ENCODE results near the gene SLC9A2.

SLC9A2 gene

GRCh38 chr2:102677244-102678215, 58.2 kb downstream of the SLC9A2 start:
- DNase-seq = peak in 2 of 3 experiments; percentile 4 to 61

GRCh38 chr2:102678442-102678841, 59.1 kb downstream of the SLC9A2 start:
- DNase-seq = no peak

DNA sequence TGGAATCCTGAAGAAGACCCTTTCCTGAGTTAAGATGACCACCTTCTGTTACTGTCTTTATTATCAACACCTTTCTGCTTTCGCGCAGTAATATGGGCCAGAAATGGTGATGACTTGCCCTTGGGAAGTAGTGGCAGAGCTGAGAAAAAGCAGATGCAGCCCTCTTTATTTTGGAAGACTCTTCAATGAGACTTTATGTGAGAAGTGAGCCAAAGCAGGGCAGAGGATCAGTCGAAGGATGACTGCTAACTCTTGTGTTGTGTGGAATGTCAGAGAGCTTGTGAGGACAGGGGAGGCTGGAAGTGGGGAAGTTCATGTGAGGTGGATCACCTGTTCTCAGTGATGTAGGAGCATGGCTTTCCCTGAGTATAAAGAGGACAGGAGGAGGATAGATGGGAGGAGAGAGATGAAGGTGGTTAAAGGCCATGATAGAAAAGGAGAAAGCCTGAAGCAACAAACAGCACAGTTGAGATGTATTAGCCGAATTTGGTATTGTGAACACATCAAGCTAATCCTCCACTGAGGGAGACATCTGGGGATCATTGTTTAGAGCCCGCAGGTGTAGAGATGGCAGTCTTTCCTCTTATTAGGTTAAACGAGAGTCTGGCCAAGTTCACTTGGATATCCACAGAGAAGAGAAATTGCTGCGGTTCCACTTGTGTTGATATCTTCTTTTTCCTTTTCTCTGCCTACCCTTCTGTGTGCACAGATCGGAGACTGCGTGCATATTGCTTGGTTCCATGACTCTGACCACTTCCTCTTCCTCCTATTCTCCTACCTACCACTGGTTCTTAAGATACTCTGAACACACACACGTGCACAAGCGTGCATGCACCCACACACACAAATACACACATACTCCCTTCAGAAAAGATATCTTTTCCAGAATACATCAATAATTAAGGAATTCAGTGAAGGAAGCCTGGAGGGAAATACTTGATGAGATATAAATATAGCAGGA, 67.4 kb downstream of the SLC9A2 start:
- DNase-seq = no peak

GRCh38 chr2:102690012-102690411, 70.7 kb downstream of the SLC9A2 start:
- DNase-seq = no peak

DNA sequence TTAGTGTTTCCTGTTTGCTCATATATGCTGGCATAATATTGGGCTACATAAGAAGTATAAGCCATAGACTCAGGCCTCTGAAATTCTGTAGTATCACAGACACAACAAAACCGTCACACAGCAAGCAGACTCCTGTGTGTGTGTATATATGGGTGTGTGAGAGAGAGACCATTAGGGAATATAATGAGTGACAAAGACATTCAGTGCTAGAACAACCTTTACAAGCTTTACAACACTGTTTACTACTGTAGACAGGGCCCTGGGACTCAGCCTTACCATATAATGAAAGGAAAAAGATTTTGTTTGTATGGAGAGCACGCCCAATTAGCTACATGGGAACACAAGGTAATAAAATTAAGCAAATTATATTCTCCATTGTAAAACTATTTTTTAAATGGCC, 77.1 kb downstream of the SLC9A2 start:
- no peak for DNase-seq

GRCh38 chr2:102698369-102699111, 79.2 kb downstream of the SLC9A2 start:
- peak in 2 of 3 experiments; percentile 8 to 41 for DNase-seq

DNA sequence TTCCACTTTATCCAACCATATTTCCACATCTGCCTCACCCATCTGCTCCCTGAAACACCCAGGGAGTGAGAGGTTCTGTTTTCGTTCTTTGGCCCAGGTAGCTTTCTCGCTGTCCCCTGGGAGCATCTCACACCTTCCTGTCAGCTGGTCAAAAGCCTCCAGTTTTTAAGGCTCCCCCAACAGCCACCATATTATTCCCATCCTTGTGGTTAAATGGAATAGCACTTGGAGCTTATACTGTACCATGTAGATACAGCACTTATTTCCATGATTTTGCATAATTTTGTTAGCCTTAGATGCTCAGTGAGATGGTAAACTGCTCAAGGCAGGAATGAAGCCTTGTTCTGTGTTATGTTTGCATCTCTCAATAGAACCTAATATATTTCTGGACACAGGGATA, 84.0 kb downstream of the SLC9A2 start:
- DNase-seq = no peak

GRCh38 chr2:102703748-102704147, 84.4 kb downstream of the SLC9A2 start:
- peak in 2 of 3 experiments; percentile 2 to 57 for DNase-seq

DNA sequence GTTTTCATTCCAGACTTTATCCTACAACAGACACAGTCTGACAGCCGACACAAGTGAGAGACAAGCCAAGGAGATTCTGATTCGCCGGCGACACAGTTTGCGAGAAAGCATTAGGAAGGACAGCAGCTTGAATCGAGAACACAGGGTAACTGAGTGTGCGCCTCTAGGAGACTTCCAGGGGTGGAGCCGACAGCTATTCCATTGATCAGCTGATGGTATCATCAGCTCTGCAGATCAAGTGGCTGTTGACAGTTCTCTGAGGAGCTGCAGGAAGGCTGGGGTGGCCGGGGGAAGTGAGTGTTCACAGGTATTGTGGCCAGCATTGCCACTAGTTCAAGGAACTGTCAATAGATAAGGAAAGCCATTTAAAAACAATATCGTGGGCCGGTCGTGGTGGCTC, 85.2 kb downstream of the SLC9A2 start:
- no peak for DNase-seq

- no peak for DNase-seq
Measured at GRCh38 chr2:102707796-102708695, 88.7 kb downstream of the SLC9A2 start.

- DNase-seq = peak in 2 of 3 experiments; percentile 1 to 34
Measured at GRCh38 chr2:102708847-102709559, 89.7 kb downstream of the SLC9A2 start.

GRCh38 chr2:102717308-102718018, 98.1 kb downstream of the SLC9A2 start:
- DNase-seq = no peak

GRCh38 chr2:102718387-102719316, 99.3 kb downstream of the SLC9A2 start:
- no peak for DNase-seq

GRCh38 chr2:102724016-102724490, 104.7 kb downstream of the SLC9A2 start:
- DNase-seq = no peak

DNA sequence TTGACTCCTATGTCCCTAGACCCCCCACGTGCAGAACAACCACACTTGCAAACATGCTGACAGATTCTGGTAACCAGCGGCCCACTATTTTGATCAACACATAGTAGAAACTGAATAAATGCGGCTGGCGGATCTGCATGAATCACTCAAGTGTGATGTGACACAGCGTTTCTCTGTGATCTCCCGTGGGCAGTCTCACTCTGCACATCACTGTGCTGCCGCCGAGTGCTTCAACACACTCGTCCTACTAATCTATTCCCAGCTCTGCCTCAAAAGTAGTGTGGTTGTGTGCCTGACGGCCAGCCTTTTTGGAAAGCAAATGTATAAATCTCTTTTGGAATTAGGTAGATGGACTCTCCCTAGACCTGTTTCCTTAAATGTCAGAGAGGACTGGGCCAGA, 105.2 kb downstream of the SLC9A2 start:
- no peak for DNase-seq

DNA sequence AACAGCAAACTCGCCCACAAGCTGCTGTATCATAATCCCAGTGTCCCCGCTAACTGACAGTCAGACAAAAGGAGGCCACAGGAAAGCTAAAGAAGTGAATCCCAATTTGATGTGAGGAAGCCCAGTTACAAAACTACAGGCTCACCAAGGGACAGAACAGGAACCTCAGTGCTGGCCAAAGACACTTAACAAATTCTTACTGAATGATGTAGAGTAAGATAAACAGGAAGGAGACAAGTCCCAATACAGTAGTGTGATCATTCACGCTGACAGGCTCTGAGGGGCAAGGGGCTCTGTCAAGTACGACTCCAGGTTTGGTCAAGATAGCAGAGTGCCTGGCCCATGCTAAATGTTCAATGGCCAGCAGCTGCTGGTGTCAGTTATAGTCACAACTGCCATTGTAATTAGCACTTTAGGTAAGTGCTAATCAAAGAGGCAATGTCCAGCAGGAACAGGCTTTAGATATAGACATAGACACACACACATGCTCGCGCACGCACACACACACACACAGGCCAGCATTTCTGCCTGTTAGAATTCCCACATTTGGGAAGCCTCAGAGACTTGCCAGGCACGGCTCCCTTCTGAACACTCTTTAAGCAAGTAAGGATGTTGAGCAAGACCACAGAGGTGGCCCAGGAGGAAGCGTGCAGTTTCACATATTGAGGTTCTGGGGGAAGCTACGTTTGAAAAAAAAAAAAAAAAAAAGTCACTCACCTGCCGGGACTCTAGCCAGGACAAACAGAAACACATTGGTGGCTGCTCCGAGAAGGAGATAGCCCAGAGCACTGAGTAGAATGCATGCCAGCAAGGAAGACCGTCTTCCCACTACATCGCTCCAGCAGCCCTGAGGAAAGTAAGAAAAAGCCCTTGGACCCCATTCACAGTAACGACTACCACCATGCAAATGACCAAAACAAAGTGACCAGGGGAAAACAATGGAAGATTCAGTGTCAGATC, 107.1 kb downstream of the SLC9A2 start:
- DNase-seq = peak in 2 of 3 experiments; percentile 0 to 34

GRCh38 chr2:102735416-102736109, 116.2 kb downstream of the SLC9A2 start:
- DNase-seq = peak; percentile 28 to 73 (median 54)
